ENCODE data around the gene RPTOR.

Gene RPTOR

DNA sequence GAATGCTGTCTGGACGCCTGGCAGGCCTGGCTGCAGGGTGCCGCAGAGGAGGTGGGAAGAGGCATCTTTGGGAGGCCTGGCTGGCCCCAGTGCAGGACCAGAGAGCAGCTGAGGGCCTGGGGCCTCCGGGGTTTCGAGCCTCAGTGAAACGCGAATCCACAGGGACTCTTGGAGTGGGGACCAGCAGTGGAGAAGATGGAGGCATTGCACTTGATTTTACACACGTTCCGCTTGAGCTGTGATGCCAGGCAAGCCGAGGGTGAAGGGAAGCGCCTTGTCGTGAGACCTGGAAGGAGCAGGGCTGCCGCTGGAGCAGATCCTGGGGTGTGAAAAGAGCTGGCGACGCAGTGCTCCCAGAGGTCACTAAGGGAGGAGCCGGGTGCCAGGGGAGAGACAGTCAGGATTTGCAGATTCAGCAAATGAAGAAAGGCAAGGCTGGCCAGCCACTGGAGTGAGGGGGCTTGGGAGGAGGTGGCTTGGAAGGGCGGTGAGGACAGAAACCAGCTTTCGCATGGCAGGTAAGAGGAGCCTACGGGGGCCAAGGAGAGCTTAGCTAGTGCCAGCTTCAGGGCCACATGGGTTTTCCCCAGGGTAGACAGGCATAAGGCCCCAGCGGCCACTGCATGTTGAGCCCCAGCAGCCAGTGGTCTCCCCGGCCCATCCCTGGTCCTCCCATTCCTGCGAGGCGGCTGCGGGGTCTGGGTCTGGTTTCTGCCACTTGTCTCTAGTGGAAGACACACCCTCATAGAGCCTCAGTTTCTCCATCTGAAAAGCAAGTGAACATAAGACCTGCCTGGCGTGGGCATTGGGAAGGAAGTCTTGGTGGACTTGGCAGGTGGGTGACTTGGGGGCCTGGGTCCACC lies 271.8 kb downstream of the RPTOR start:
- no peak for DNase-seq (ENCODE audit: low read depth in 2 of 2)

DNA sequence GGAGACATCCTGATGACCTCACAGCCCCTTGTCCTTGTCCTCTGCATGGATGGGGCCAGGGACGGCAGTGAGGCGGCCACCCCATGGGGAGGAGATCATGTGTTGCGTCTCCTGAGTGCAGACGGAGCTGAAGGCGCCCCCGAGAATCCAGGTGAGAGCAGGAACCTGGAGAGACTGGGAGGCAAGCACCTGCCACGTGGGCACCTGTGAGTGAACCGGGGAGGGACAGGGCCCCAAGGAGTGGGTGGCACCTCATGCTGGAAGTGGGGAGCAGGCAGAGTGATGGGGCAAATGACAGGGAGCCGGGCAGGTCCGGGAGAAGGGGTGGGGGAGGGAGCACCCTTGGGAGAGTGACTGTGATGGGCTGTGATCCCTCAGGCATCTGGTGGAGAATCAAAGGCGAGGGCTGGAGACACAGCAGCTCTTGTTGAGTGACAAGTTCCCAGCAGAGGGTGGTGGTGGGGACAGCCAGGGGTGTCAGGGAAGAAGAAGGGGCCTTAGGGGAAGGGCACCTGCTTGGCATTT lies 272.7 kb downstream of the RPTOR start:
- DNase-seq (ENCODE audit: low read depth in 2 of 2), result no peak

DNA sequence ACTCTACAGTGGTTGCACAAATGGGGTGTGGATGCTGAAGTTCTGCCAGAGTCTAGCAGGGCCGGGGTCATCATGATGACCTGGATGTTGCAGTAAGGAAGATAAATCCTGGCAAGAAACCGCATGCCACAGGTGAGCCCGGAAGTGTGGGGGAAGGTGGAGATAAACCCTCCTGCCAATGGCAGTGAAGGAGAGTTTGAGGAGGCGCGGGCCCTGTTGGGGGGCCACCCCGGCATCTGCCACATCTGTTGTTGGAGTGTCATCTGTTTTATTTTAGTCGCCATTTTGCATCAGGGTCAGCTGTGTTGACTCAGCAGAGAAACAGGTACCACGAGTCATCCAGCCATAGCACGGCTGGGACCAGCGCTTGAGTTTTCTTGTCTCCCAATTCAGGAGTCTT lies 273.2 kb downstream of the RPTOR start:
- DNase-seq (ENCODE audit: low read depth in 2 of 2), result no peak

DNA sequence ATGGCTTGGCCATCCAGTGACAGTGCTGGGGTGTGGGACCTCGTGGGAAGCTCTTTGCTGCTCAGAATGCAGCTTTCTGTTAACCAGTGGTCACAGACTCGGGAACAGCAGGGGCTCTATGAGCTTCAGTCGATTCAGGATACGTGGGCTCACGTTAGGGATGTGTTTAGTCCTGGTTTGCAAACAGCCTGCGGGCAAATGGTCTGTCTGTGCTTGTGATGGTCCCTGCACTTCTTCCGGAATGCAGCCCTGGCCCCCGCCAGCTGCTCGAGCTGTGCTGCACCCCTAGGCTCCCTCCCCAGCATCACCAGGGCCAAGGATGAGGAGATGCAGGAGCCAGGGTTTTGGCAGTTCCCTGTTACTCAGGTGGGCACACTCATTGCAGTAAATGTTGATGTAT lies 274.2 kb downstream of the RPTOR start:
- DNase-seq (ENCODE audit: low read depth in 2 of 2), result no peak

DNA sequence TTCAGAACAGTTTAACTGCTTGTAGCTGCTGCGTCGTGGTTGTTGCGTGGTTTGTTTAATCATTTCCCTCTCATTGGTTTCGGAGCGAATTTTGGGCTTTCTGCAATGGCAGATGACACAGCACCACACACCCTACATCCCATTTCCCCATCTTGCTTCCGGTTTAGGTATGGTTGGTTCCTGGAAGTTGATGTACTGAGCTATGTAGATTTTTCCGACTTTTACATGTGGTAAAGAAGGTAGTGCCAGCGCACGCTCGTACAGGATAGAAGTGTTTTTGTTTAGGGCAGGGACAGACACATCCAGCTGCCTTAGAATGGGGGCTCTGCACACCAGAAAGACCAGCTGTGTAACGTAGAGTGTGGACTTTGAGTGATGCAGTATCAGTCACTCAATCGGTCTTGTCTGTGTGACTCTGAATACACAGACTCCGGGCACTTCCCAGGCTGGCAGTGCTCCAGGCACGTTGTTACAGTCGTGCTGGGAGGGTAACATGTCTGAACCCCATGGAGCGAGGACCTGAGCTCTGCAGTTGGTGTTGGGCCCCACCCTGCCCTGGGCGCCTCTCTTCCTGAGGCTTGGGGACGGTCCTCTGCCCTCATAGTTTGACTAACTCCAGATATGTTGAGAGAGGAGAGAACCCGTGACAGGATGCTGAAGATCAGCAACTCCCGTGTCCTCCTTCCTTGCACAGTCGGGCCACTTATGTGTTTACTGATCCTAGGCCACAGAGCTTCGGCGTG lies 275.0 kb downstream of the RPTOR start:
- DNase-seq (ENCODE audit: low read depth in 2 of 2), result no peak

DNA sequence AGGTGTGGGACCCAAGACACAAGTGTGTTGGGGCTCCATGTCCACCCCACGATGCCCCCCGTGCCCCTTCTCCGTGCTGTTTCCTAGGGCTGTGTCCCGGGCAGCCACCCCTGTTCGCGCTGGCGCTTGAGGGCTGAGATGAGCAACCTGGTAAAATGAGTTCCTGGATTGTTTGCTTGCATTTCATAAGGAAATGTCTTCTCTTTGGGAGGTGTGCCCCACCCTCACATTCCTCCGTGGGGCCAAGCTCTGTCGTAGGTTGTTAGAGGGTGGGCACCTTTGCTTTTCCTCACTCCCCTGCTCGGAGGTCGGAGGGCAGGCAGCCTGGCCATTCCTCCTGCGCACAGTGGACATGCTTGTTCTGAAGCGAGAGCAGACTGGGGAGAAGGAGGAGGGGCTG lies 275.7 kb downstream of the RPTOR start:
- no peak for DNase-seq (ENCODE audit: low read depth in 2 of 2)

DNA sequence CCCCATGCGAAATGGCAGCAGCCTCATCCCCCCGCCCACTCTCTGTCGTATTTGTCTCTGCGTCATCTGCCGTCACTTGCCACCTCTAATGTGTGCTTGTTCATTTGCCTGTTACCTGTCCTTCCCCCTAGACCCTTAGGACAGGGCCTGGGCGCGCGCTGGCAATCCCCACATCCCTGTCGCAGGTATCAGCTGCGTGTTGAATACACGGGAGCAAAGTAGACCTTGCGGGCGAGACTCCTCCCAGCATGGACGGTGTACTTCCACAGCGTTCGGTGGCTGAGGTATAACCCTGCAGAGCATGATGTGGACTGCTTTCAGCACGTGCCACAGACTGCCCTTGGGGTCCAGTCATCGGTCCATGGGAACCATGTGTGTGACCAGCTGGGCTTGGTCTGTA lies 276.9 kb downstream of the RPTOR start:
- DNase-seq (ENCODE audit: low read depth in 2 of 2), result no peak

DNA sequence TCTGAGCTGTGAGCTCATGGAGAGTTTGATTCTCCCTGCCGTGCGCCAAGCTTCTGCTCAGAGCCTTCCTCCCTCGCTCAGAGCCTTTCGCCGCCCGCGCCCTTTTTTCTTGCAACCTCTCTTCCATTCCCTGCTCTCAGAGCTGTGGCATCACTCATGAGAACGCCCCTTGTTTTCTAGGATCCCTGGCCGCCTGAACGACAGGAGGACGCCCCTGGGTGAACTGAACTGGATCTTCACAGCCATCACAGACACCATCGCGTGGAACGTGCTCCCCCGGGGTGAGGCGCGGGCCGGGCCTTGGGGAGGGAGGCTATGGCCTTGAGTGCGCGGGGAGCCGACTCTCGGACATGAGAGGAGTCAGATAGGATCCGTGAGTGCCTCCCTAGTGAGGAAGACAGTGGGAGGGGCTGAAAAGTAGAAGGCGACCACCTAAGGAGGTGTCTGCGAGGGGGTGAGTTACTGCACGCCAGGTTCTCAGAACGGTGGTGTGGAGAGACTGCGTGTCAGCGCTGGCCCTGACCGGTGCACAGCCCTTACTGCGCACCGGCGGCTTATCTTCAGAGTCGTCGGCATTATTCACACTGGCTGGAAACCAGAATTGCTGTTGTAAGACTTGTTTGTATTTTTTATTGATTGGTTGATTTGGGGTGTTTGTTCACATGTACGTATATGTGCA lies 277.5 kb downstream of the RPTOR start:
- no peak for DNase-seq (ENCODE audit: low read depth in 2 of 2)

DNA sequence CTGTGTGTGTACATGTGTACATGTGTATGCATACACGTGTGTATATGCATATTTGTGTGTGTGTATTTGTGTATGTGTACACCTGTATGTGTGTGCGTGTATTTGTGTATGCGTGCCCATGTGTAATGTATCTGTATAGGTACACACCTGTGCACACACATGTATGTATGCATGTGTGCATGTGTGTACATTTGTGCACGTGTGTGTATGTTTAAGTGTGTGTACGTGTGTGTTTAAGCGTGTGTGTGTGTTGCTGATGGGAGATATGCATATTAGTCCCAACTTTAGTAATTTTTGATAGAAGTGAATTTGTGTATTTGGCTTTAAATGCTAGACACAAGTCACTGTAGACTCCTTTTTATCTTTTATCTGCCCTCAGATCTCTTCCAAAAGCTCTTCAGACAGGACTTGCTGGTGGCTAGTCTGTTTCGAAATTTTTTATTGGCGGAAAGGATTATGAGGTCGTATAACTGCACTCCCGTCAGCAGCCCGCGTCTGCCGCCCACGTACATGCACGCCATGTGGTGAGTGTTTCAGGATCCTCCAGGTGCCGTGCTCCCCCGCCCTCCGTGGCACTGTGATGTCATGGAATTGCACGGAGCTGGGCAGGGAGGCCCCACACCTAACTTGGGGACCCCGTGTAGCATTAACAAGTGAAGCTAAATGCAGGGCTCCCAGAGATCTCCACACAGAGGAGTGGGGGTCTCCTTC lies 278.2 kb downstream of the RPTOR start:
- DNase-seq (ENCODE audit: low read depth in 2 of 2), result no peak

DNA sequence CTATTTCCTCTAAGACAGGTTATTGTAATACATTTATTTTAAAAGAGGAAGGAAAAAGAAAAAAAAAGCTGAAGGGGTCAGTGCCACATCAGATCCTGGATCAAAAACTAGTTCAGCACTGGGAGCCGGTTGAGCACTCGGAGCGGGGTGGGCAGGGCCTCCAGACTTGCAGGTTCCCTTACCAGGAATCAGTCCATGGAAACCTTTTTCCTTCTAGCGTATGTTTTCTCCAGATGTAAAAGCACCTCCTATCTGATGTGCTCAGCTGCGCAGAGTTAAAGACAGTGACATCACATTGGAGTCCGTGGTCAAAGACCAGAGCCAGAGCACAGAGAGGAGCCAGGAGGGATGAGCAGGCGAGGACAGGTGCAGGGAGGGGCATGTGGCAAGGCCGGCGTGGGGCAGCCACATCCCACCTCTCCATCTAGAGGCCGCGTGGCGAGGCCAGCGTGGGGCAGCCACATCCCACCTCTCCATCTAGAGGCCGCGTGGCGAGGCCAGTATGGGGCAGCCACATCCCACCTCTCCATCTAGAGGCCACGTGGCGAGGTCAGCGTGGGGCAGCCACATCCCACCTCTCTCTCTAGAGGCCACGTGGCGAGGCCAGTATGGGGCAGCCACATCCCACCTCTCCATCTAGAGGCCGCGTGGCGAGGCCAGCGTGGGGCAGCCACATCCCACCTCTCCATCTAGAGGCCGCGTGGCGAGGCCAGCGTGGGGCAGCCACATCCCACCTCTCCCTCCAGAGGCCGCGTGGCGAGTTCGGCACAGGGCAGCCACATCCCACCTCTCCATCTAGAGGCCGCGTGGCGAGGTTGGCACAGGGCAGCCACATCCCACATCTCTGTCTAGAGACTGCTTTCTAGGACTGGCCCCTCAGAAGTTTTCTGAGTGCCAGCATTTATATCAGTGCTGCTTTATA lies 280.2 kb downstream of the RPTOR start:
- no peak for DNase-seq (ENCODE audit: low read depth in 2 of 2)

DNA sequence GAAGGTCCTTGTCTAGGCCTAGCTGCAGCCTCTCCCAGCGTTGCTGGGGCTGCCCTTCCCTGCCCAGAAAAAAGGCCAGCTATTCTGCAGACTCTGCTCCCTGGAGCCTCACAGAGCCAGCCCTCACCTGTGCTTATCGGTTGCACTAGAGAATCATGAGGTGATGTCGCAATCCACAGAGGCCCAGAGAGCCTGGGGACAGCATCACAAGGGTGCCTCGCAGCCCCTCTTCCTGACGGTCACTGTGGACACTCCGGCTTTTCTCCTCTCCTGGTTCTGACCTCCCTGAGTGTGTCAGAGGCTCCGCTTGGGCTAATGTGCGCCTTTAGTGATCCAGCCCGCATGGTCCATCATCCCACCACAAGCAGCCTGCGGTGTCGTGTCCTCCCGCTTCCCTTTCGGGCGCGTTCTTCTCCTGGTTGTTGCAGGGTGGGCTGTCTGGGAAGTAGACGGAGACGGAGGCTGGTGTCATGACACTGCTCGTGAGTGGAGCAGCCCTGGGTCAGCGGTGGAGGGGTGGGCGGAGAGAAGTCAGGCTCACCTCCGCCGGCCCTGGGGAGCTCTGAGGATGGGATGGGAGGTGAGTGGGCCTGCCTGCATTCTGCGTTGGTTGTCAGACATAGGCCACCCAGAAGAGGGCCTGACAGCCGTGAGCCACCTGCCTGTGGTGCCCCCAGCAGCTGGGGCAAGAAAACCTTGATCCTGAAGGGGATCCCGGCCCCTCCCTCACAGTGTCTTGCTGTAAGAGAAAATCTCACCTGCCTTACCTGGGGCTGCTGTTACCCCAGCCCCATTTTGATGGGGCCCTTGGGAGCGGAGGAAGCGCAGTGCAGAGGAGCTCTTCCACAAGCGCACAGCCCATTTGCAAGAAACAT lies 281.1 kb downstream of the RPTOR start:
- DNase-seq (ENCODE audit: low read depth in 2 of 2), result no peak

DNA sequence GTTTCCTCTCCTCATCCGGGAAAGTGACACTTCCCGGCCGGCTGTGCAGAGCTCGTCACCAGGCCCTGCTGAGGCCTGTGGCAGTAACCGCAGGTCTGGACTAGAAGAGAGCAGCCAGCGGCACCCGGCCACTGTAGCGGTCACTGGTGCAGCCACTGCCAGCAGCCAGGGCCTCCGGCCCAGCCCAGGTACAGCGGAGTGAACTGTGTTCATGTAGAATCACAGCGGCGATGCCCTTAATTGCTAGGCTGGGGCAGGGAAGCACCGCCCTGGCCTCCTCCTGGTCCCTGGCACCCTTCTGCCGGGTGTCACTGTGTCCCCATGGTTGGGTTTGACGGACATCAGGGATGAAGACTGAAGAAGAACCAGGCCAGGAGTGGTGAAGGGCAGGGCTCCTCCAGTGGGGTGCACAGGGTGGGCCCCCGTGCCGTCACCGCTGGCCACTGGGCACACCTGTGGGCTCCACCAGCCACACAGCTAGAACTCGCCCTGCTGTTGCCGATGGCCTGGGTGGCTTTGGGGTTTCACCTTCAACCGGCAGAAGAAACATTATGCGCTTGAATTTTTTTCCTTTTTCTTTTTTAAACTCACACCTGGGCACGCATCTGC lies 281.8 kb downstream of the RPTOR start:
- no peak for DNase-seq (ENCODE audit: low read depth in 2 of 2)

DNA sequence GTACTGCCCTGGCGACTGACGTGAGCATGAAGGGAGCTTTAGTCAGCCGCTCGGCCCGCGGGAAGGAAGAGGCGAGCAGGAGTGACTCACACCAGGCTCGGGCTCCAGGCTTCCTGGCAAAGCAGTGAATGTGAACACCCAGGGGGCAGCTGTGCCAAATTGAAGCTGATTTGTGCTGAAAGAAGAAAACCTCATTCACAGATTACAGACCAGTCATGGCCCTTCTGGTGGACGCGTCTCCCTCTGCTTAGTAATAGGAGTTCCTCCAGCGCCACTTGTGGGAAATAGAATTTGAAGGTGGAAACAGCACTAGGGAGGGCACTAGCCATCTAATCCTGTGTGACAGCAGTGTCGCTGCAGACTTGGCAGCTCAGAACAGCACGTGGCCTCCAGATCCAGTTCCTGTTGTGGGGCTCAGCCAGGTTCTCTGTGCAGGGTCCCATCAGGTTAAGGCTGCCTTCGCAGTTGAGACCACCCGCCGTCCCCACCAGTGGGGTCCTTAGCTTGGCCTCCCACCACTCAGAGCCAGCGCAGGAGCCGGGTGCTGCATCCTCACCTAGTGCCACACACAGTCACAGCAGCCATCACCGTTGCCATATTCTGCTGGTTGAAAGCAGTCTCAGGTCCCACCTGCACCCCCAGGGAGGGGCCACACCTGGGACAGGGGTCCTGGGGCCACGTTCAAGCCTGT lies 282.5 kb downstream of the RPTOR start:
- DNase-seq (ENCODE audit: low read depth in 2 of 2), result no peak

DNA sequence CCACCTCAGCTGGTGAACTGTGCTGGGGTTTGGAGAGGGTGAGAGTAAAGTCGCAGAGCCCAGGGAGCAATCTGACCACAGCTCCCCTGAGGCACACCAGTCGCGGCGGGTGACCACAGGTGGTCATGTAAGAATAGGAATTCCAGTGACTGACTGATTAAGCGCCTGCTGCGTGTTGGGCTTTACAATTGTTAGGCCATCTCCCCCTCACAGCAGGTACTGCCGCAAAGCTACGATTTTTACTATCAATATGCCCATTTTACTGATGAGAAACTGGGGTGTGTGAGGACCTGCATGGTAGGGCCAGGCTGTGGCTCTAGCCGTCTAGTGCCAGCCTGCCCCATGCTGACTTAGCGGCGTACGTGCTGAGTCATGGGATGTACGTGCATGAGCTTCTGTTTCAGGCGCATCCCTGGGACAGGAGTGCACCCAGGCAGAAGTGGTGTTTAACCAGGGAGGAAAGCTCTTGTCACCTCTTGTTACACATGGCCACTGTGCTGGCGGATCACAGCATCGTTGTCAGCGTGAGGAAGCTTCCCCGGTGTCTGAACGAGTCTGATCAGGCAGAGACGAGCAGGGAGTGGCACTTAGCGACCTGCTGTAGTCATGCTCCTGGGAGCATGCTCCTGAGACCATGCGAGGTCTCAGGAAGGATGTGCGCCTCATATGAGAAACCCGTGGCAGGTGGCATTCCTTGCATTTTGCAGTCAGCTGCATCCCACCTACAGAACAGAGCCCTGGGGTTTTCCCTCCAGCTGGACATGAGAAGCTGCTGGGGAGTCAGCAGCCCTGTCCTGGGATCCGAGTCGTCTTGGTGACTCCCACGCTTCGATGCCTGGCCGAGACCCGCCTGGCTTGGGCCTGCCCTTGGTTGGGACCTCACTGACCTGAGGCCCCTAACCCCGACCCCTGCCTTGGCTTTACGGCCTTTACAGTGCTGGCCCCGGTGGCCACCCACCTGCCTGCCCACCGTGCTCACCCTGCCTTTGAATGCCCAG lies 283.3 kb downstream of the RPTOR start:
- no peak for DNase-seq (ENCODE audit: low read depth in 2 of 2)

DNA sequence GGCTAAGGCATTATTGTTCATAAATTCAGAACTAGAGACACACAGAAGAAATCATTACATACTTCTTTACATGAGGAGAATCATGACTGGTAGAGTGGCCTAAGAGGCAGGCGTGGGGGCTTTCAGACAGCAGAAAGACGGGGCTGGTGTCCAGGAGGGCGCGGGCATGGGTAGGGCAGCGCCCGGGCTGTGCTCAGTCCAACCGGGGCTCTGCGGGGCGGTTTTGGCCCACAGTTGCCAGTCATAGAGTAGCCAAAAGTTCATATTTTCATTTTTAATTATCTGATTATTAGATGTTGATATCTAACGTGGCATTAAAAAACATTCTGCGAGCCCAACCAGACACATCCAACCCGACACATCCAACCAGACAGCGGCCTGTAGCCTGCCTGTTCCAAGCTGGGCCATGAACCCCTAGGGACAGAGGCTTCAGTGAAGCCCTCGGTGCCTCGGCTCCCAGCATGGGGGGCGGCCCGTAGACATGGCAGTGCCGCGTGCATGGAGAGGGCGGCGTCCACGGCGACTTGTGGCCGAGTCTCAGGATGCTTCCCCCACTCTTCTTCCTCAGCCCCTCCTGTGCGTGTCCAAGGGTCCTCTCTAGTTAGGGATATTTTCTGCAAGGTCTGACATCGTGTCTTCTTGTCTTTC lies 284.7 kb downstream of the RPTOR start:
- DNase-seq (ENCODE audit: low read depth in 2 of 2), result no peak

DNA sequence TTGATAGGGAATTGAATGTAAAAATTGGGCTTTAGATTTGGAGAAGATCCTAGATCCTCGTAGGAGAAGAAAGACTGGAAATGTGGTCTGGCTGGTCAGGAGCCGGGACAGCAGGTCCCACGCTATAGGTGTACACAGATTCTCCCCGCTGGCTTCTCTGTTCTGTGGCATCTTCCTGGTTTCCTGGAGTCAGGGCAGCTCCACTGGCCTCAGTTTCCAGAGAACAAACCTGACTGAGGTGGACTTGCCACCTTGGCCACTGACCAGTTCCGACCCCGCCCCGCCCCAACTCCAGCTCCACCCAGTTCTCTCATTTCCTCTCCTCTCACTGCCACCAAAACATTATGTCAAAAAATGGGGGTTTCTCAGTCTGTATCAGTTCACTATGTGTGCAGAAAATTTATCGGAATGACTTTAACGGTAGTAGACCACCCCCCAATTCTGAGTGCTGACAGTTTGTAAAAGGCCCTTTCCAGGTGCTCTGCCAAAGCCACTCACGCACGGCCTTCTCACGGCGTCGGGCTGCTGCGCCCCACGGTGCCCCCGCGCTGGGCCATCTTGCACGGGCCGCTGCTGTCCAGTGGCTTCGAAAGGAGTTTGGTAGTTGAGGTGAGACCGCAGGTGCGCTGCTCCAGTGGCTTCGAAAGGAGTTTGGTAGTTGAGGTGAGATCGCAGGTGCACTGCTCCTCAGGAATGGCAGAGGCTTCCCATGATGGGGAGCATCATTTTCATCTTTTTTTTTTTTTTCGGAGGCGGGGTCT lies 285.6 kb downstream of the RPTOR start:
- DNase-seq (ENCODE audit: low read depth in 2 of 2), result no peak

Data from stimulated activated CD8-positive, alpha-beta memory T cell treated with anti-CD3 and anti-CD28 coated beads, Interleukin-15, amount 100 ng/mL, for 48 hours (primary cell).